SK-N-SH (cell line): ENCODE data around the gene MED22. TPM values are rescaled to one million over a fixed set of nuclear protein-coding genes. Genes with fewer than 3 reads are reported as not detected.
A peak's percentile ranks its signal among the peaks of the same experiment; 100 is the strongest.
"Not testable (repeated sequence)": the region's sequence is repeated elsewhere in the genome, so short reads cannot be mapped to it uniquely, and the experiment has no call there.

Source experiments
- CTCF ChIA-PET: fragments of 300-600, 350-600 bp; formaldehyde crosslinking; extraction: SDS; loops from one replicate; lab custom pipeline; 2021; lab: Yijun Ruan, JAX
- POLR2A ChIA-PET: fragments of 350-600 bp; sonication (Branson Sonifier 250); formaldehyde crosslinking; extraction: SDS; loops from one replicate; lab custom pipeline; 2020; ENCODE audit warnings: antibody characterized with exemption, inconsistent platforms; lab: Yijun Ruan, JAX
- DNase-seq: peaks from one replicate; pipeline ENCODE4 v3.0.0; 2012
- H2AFZ ChIP-seq: fragments of 200-600 bp; sonication (generic); 2 replicates; pipeline ENCODE4 v1.8.1; 2016; ENCODE audit warnings: antibody characterized with exemption, mild to moderate bottlenecking, low read depth
- H3F3A ChIP-seq: fragments of 200-600 bp; sonication (generic); replicated peaks from 2 replicates; pipeline ENCODE3; 2016; ENCODE audit warnings: antibody characterized with exemption, mild to moderate bottlenecking; ENCODE audit not compliant: insufficient read depth
- H3K27ac ChIP-seq, 2 experiments: fragments of 200-500 bp in 1 of 2; fragments of 200-600 bp in 1 of 2; sonication (Bioruptor generic) in 1 of 2; sonication (generic), shearing (Covaris generic) in 1 of 2; 2 replicates each; pipeline versions ENCODE4 v1.5.1 to v1.6.1; 2014 to 2016; ENCODE audit warnings: low read depth in 2 of 2, inconsistent platforms in 1 of 2, low read length in 1 of 2, mild to moderate bottlenecking in 1 of 2, mixed read lengths in 1 of 2
- H3K27me3 ChIP-seq: fragments of 200-600 bp; sonication (generic), shearing (Covaris generic); 2 replicates; pipeline ENCODE4 v1.6.1; 2016; ENCODE audit warnings: mixed run types; ENCODE audit not compliant: insufficient read depth
- H3K36me3 ChIP-seq, 2 experiments: fragments of 200-500 bp in 1 of 2; fragments of 200-600 bp in 1 of 2; sonication (Bioruptor generic) in 1 of 2; sonication (generic) in 1 of 2; replicated peaks in 1 of 2; 2 replicates each; pipeline versions ENCODE3 to v1.5.1; 2014 to 2016; ENCODE audit warnings: low read length in 1 of 2, mild to moderate bottlenecking in 1 of 2; ENCODE audit not compliant: insufficient read depth in 2 of 2, control insufficient read depth in 1 of 2
- H3K4me1 ChIP-seq, 2 experiments: fragments of 200-500 bp in 1 of 2; fragments of 200-600 bp in 1 of 2; sonication (Bioruptor generic) in 1 of 2; sonication (generic), shearing (Covaris generic) in 1 of 2; 2 replicates each; pipeline versions ENCODE4 v1.5.1 to v1.6.1; 2014 to 2016; ENCODE audit warnings: low read depth in 1 of 2, low read length in 1 of 2, mixed run types in 1 of 2; ENCODE audit not compliant: insufficient read depth in 2 of 2, control insufficient read depth in 1 of 2
- H3K4me2 ChIP-seq: fragments of 200-600 bp; sonication (generic), shearing (Covaris generic); 2 replicates; pipeline ENCODE4 v1.6.1; 2017; ENCODE audit warnings: mixed run types
- H3K4me3 ChIP-seq, 2 experiments: fragments of 200-500 bp in 1 of 2; fragments of 200-600 bp in 1 of 2; sonication (Bioruptor generic) in 1 of 2; sonication (generic), shearing (Covaris generic) in 1 of 2; 2 replicates each; pipeline versions ENCODE4 v1.5.1 to v1.8.1; 2014 to 2016; ENCODE audit warnings: low read depth in 2 of 2, inconsistent platforms in 1 of 2, low read length in 1 of 2, mild to moderate bottlenecking in 1 of 2, mixed read lengths in 1 of 2, moderate library complexity in 1 of 2
- H3K79me2 ChIP-seq: fragments of 200-600 bp; sonication (generic); 2 replicates; pipeline ENCODE4 v1.8.1; 2017; ENCODE audit warnings: mild to moderate bottlenecking; ENCODE audit not compliant: insufficient read depth
- H3K9ac ChIP-seq: fragments of 200-600 bp; sonication (generic); 2 replicates; pipeline ENCODE4 v1.6.1; 2017; ENCODE audit warnings: mixed run types
- H3K9me2 ChIP-seq: fragments of 200-600 bp; sonication (generic); 2 replicates; pipeline ENCODE4 v1.6.1; 2017; ENCODE audit warnings: mixed run types
- H3K9me3 ChIP-seq: fragments of 200-600 bp; sonication (generic); 2 replicates; pipeline ENCODE4 v1.6.1; 2017; ENCODE audit warnings: mixed run types, mild to moderate bottlenecking, moderate library complexity
- H4K20me1 ChIP-seq: fragments of 200-600 bp; sonication (generic); 2 replicates; pipeline ENCODE4 v1.6.1; 2017; ENCODE audit warnings: mild to moderate bottlenecking, mixed run types; ENCODE audit not compliant: insufficient read depth
- CHD2 ChIP-seq: fragments of 150-350 bp; IDR thresholded peaks from 2 replicates; pipeline ENCODE4 v1.6.1; 2018; ENCODE audit warnings: low read length; ENCODE audit not compliant: partially characterized antibody
- EP300 ChIP-seq, 2 experiments: IDR thresholded peaks; 2 replicates each; pipeline versions ENCODE4 v1.4.0 to v1.6.1; 2012; ENCODE audit warnings: borderline replicate concordance in 1 of 2, low read depth in 1 of 2, low read length in 1 of 2
- EZH2phosphoT487 ChIP-seq: fragments of 200-600 bp; sonication (generic); IDR thresholded peaks from 2 replicates; pipeline ENCODE4 v1.6.1; 2017; ENCODE audit warnings: low read depth, mixed run types, mild to moderate bottlenecking, antibody characterized with exemption, moderate library complexity, borderline replicate concordance
- FOXM1 ChIP-seq: IDR thresholded peaks from 2 replicates; pipeline ENCODE4 v1.4.0; 2012; ENCODE audit warnings: low read depth, mild to moderate bottlenecking
- GATA2 ChIP-seq: sonication (generic); formaldehyde crosslinking; IDR thresholded peaks from 2 replicates; pipeline ENCODE4 v1.5.0; 2020; ENCODE audit warnings: mild to moderate bottlenecking, missing genetic modification reagents
- MXI1 ChIP-seq: IDR thresholded peaks from 2 replicates; pipeline ENCODE4 v1.6.1; 2012; ENCODE audit warnings: mild to moderate bottlenecking, low read depth, low read length, improper control_type of control experiment
- NRF1 ChIP-seq: IDR thresholded peaks from 2 replicates; pipeline ENCODE4 v1.6.1; 2012; ENCODE audit warnings: low read depth, mild to moderate bottlenecking, low read length
- RAD21 ChIP-seq: IDR thresholded peaks from 2 replicates; pipeline ENCODE4 v1.6.1; 2012; ENCODE audit warnings: mild to moderate bottlenecking, low read length
- RFX5 ChIP-seq: IDR thresholded peaks from 2 replicates; pipeline ENCODE4 v1.6.1; 2012; ENCODE audit warnings: mild to moderate bottlenecking, improper control_type of control experiment, low read length
- SIN3A ChIP-seq: IDR thresholded peaks from 2 replicates; pipeline ENCODE4 v1.6.1; 2012; ENCODE audit warnings: low read depth, mild to moderate bottlenecking, low read length, moderate library complexity, borderline replicate concordance
- TEAD4 ChIP-seq: IDR thresholded peaks from 2 replicates; pipeline ENCODE4 v1.4.0; 2012; ENCODE audit warnings: mild to moderate bottlenecking, borderline replicate concordance; ENCODE audit not compliant: insufficient read depth
- USF2 ChIP-seq: fragments of 150-350 bp; IDR thresholded peaks from 2 replicates; pipeline ENCODE4 v1.6.1; 2017; ENCODE audit warnings: antibody characterized with exemption, low read length, low read depth, borderline replicate concordance
- YY1 ChIP-seq: IDR thresholded peaks from 2 replicates; pipeline ENCODE4 v1.4.0; 2012; ENCODE audit warnings: low read depth, mild to moderate bottlenecking
- WGBS: methylation state at CpG from one replicate; pipeline ENCODE4 v1.1.6; 2017; ENCODE audit warnings: low lambda C conversion rate; 5-methylcytosine and 5-hydroxymethylcytosine counted together
- polyA plus RNA-seq, 3 experiments: library from polyadenylated mRNA; depleted of rRNA; stranded (reverse); fragments of >200 nt; gene quantifications; 2 replicates each; pipeline ENCODE4 v1.2.3, GENCODE V29; 2012
- TF ChIP-seq, protein P1 (sequence below): IDR thresholded peaks from 2 replicates; pipeline ENCODE4 v1.4.0; 2012; ENCODE audit warnings: low read depth, borderline replicate concordance
- TF ChIP-seq, protein P2 (sequence below): IDR thresholded peaks from 2 replicates; pipeline ENCODE4 v1.4.0; 2012; ENCODE audit warnings: low read depth, borderline replicate concordance
- TF ChIP-seq, protein P3 (sequence below): fragments of 150-350 bp; IDR thresholded peaks from 2 replicates; pipeline ENCODE4 v1.6.1; 2016; ENCODE audit warnings: mild to moderate bottlenecking, low read depth, low read length

MED22 gene
- polyA plus RNA-seq, 1 of the 3 experiments (the other 2 are of a cell fraction): 27.9 TPM

DNA sequence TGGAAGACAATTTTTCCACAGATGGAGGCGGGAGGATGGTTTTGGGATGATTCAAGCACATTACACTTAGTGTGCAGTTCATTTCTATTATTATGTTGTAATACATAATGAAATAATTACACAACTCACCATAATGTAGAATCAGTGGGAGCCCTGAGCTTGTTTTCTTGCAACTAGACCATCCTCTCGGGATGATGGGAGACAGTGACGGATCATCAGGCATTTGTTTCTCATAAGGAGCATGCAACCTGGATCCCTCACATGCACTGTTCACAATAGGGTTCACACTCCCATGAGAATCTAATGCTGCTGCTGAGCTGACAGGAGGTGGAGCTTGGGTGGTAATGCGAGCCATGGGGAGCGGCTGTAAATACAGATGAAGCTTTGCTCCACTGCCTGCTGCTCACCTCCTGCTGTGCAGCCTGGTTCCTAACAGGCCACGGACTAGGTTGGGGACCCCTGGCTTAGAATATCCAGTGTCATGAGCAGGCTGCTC lies 29.8 kb upstream of the MED22 start:
- ChIA-PET CTCF (interaction anchor here (1.0 to 1.7 kb wide), 2 partner anchors 11 to 109 kb away, joined by 3 to 5 read pairs; no protein-coding TSS in a partner anchor), POLR2A (no interaction called here)
- Histone ChIP-seq H4K20me1 (peaks cover 24% of the 10 kb centered on the region), H3K27me3 (no peaks in the 10 kb centered on the region), H3K36me3 (peaks cover 3 to 12% of the 10 kb centered on the region in 2 experiments), H2AFZ (no peak overlapping the region), H3F3A (peaks cover 9% of the 10 kb centered on the region), H3K9me2 (no peaks in the 10 kb centered on the region), H3K79me2 (peaks cover 34% of the 10 kb centered on the region), H3K9me3 (no peaks in the 10 kb centered on the region), H3K4me2 (no peak overlapping the region), H3K27ac (no peak overlapping the region), H3K9ac (no peak overlapping the region), H3K4me3 (no peak overlapping the region), H3K4me1 (peaks cover 5 to 9% of the 10 kb centered on the region in 2 experiments; a peak in 3 of 4 replicates)
- no peak for DNase-seq
- no peak for TF ChIP-seq CHD2
- TF ChIP-seq, protein P1, sequence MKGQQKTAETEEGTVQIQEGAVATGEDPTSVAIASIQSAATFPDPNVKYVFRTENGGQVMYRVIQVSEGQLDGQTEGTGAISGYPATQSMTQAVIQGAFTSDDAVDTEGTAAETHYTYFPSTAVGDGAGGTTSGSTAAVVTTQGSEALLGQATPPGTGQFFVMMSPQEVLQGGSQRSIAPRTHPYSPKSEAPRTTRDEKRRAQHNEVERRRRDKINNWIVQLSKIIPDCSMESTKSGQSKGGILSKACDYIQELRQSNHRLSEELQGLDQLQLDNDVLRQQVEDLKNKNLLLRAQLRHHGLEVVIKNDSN: no peak
- no peak for TF ChIP-seq TEAD4
- TF ChIP-seq SIN3A: no peak
- TF ChIP-seq EZH2phosphoT487: no peak
- TF ChIP-seq GATA2 (CRISPR knock-in tag): no peak
- TF ChIP-seq RFX5: no peak
- no peak for TF ChIP-seq USF2
- no peak for TF ChIP-seq YY1
- no peak for TF ChIP-seq FOXM1
- TF ChIP-seq NRF1: no peak
- TF ChIP-seq EP300 (IDR thresholded peaks at IDR 0.05; ENCODE audit: borderline replicate concordance in 1 of 2, low read depth in 1 of 2, low read length in 1 of 2): no peak
- TF ChIP-seq, protein P2, sequence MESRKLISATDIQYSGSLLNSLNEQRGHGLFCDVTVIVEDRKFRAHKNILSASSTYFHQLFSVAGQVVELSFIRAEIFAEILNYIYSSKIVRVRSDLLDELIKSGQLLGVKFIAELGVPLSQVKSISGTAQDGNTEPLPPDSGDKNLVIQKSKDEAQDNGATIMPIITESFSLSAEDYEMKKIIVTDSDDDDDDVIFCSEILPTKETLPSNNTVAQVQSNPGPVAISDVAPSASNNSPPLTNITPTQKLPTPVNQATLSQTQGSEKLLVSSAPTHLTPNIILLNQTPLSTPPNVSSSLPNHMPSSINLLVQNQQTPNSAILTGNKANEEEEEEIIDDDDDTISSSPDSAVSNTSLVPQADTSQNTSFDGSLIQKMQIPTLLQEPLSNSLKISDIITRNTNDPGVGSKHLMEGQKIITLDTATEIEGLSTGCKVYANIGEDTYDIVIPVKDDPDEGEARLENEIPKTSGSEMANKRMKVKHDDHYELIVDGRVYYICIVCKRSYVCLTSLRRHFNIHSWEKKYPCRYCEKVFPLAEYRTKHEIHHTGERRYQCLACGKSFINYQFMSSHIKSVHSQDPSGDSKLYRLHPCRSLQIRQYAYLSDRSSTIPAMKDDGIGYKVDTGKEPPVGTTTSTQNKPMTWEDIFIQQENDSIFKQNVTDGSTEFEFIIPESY: no peak
- TF ChIP-seq RAD21: no peak
- TF ChIP-seq, protein P3, sequence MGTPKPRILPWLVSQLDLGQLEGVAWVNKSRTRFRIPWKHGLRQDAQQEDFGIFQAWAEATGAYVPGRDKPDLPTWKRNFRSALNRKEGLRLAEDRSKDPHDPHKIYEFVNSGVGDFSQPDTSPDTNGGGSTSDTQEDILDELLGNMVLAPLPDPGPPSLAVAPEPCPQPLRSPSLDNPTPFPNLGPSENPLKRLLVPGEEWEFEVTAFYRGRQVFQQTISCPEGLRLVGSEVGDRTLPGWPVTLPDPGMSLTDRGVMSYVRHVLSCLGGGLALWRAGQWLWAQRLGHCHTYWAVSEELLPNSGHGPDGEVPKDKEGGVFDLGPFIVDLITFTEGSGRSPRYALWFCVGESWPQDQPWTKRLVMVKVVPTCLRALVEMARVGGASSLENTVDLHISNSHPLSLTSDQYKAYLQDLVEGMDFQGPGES: no peak
- no peak for TF ChIP-seq MXI1
- WGBS: 64% methylated on average over 6 of the region's 6 CpGs

DNA sequence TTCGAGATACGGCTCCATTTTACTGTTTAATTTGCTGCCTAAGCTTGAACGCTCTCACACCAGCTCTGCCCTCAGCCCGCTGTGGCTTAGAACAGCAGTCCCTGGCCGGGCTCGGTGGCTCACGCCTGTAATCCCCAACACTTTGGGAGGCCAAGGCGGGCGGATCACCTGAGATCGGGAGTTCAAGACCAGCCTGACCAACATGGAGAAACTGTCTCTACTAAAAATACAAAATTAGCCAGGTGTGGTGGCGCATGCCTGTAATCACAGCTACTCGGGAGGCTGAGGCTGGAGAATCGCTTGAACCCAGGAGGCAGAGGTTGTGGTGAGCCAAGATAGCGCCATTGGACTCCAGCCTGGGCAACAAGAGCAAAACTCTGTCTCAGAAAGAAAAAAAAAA lies 29.3 kb upstream of the MED22 start:
- DNase-seq, H2AFZ ChIP-seq, H3K9ac ChIP-seq, POLR2A ChIA-PET, H3K9me3 ChIP-seq, H3F3A ChIP-seq, H3K27me3 ChIP-seq, H3K4me3 ChIP-seq, H3K27ac ChIP-seq, H3K9me2 ChIP-seq: not testable (repeated sequence)
- Histone ChIP-seq H4K20me1 (peaks cover 29% of the 10 kb centered on the region), H3K79me2 (peaks cover 39% of the 10 kb centered on the region), H3K36me3 (peaks cover 8 to 17% of the 10 kb centered on the region in 2 experiments), H3K4me1 (peaks cover 5 to 10% of the 10 kb centered on the region in 2 experiments; a peak in 3 of 4 replicates), H3K4me2 (peak overlapping the region; percentile 99; the same call in 1 of the 2 replicates)
- CTCF ChIA-PET: interaction anchor here (0.6 to 1.7 kb wide), 6 partner anchors 12 to 110 kb away, joined by 3 to 6 read pairs (median 4); no protein-coding TSS in a partner anchor
- WGBS: 93% methylated on average over 14 of the region's 14 CpGs
